NCI-H146 (cell line): ENCODE measurements around the gene UMODL1.
"Not testable (repeated sequence)": the region's sequence is repeated elsewhere in the genome, so short reads cannot be mapped to it uniquely, and the experiment has no call there.

ENCODE experiments used
- DNase-seq: peaks from one replicate; lab custom pipeline; 2025; lab: John Stamatoyannopoulos, UW

The UMODL1 gene

DNA sequence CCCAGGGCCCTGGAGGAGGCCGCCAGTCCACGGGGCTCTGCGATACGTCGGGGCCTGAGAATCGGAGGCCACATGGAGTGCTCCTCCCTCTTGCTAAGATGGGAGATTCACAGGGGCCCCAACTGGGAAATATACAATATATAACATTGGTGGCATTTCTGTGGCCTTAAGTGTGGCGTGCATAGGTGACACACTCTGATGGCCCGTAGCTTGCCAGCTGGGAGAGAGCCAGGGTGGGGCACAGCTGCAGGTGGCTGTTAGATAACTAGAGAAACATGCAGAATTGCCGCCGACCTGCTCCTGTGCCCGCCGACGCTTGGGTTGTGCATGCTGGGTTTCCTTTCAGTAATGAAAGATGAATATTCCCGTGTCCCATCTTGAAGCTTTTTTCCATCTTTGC is 30.1 kb downstream of the UMODL1 start:
- no peak for DNase-seq

DNA sequence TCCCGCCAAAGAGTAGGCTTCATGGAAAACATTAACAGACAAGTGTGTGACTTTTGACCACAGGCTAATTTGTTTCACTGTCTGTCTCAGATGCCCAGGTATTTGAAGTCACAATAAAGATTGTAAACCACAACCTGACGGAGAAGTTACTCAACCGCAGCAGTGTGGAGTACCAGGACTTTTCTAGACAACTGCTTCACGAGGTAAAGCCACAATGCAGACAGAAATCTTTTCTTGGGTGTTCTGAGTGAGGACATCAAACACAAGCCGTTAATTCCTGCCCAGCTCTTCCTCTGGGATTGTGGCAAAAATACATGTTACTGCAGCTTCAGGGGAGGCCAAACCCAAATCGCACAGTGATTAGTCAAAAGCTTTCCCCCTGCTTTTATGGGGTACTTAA is 31.0 kb downstream of the UMODL1 start:
- DNase-seq, result no peak

DNA sequence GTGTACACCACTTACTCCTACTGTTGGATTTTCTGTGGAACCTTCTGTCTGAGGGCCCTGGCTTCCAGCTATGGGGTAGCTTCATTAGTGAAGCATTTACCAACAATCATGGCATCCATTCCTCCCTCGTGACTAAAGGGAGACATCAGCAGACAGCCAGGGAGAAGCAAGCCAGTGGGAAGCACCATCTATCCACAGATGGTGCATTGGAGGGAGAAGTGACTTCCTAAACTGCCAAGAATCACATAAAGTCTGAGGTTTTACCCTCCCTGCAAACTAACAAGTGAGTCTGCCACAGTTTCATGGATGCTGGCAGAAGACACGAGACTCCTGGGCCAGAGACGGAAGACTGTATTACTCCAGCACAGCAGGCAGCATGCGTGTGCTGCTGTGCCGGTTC is 31.4 kb downstream of the UMODL1 start:
- DNase-seq, result no peak

GRCh38 chr21:42102991-42103390 is 31.9 kb downstream of the UMODL1 start:
- DNase-seq, result no peak

- no peak for DNase-seq
Measured at GRCh38 chr21:42103843-42104242, 32.7 kb downstream of the UMODL1 start.

DNA sequence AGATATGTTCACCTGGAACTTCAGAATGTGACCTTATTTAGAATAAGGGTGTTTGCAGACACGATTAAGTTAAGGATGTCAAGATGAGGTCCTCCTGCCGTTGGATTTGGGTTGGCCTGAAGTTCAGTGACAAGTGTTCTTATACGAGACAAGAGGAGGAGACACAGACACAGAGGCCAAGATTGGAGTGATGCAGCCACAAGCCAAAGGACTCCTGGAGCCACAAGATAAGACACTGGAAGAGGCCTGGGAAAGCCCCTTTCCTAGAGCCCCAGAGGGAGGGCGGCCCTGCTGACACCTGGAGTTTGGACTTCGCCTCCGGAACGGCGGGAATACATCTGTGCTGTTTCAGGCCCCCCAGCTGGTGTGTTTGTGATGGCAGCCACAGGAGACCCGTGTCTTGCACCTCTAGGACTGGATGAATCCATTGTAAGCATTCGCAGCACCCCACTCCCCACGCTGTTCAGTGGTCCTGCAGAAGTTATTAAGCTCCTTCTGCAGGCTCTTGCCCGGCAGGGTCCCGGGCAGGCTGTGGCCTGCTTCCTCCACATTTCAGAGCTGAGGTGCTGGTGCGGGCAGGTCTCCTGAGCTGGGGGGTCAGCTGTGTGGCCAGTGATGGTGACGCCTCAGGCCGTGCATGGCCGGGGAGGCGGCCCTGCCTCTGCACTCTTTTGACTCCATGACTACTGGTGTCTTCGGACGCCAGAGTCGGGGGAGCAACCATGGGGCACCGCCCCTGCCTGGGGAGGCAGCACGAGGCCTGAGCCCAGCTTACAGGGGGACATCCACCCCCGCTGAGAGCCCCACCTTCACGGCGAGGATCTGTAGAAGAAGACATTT is 34.6 kb downstream of the UMODL1 start:
- DNase-seq, result no peak

GRCh38 chr21:42106425-42106824 is 35.3 kb downstream of the UMODL1 start:
- DNase-seq, result no peak

GRCh38 chr21:42107177-42107880 is 36.2 kb downstream of the UMODL1 start:
- no peak for DNase-seq

DNA sequence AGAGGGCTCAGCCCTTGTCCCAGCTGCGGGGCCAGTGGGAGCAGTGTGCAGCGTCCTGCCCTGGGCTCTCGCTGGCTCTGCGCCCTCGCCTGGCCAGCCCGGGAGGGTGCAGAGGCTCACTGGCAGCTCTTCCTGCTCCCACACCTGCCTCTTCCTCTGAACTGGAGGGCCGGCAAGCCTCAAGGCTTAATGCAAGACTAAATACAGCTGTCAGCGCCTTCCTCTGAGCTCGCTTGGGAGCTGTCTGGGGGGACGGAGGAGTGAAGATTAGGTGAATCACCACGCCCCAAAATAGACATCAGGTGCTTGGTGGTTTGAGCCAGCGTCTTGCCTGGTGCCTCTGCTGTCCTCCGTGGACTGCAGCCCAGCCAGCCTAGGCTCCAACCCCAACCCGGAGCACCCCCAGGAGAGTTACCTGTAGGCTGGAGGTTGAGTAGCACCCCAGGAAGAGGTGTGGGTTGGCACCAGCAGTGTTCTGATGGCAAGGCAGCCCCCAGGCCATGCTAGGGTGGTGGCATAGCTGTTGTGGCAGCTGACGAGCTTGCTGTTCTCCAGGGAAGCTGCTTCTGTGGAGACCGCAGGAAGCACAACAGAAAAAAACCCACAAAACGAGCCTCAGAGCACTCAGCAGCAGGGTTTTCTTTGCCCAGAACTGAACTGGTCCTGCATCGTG is 36.9 kb downstream of the UMODL1 start:
- peak; percentile 78 for DNase-seq

- no peak for DNase-seq
Measured at GRCh38 chr21:42108554-42109340, 37.6 kb downstream of the UMODL1 start.

DNA sequence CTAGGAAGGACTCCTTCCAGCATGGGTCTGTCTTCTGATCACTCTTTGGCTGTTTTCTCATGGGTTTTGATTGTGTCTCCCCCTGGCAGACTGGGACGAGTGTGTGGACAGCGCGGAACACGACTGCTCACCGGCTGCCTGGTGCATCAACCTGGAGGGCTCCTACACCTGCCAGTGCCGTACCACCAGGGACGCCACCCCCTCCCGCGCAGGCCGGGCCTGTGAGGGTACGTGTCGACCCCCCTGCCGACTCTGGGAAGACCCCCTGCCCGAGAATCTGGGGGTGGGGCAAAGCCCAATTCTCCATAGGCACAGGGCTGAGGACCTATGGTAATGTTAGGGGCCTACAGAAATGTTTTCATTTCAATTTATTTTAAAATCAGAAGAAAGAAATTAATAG is 38.4 kb downstream of the UMODL1 start:
- no peak for DNase-seq

- no peak for DNase-seq
Measured at GRCh38 chr21:42109873-42110525, 38.9 kb downstream of the UMODL1 start.

GRCh38 chr21:42110691-42111469 is 39.8 kb downstream of the UMODL1 start:
- DNase-seq, result no peak

DNA sequence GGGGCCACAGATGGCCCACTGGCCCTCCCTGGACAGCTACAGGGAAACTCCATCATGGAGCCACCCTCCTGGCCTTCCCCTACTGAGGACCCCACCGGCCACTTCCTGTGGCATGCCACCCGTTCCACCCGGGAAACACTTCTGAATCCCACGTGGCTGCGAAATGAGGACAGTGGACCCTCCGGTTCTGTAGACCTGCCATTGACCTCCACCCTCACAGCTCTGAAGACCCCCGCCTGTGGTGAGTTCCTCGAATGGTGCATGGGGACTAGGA is 40.3 kb downstream of the UMODL1 start:
- DNase-seq, result no peak

- DNase-seq, result no peak
Measured at GRCh38 chr21:42111811-42112210, 40.7 kb downstream of the UMODL1 start.

DNA sequence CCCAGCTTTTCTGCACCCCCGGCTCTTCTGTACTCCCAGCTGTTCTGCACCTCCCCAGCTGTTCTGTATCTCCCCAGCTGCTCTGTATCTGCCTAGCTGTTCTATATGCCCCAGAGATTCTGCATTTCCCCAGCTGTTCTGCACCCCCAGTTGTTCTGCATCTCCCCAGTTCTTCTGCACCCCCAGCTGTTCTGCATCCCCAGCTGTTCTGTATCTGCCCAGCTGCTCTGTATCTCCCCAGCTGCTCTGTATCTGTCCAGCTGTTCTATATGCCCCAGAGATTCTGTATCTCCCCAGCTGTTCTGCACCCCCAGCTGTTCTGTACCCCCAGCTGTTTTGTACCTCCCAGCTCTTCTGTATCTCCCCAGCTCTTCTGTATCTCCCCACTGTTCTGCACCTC is 41.1 kb downstream of the UMODL1 start:
- DNase-seq, result no peak

DNA sequence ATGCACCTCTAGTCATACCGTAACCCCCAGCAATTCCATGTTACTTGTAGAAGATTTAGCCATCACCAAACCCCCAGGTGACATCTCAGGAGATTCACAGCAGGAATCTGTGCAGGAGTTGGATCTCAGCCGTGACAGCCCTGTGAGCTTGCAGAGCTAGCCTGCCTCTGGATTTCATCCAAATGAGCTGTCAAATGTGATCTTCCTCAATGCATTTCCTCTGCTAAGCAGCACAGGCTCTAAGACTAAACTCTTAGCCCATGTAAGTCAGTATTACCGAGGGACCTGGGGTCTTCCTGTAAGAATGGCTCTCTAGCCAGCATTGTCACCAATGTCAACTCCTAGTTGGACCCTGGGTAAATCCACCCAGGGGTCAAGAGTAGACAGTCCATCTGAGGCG is 41.7 kb downstream of the UMODL1 start:
- no peak for DNase-seq

DNA sequence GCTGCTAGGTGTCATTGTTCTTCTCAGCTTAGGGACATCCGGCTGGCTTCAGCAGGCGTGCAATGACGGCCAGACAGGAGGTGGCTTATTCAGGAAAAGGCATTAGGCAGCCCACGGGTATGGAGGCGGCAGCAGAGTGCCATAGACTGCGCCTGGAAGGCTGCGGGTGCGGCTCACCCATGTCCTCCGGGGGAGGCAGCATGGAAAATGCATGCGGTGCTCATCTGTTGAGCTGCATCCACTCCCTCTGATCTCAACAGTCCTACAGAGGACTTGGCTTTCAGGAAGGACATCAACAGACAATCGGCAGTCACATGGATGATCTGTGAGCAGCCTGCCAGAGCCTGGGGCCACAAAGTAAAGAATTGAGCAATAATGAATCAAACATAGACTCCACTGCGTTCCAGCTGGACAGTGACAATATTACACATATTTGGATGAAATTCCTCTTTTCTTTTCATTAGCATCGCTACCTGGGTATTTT is 42.9 kb downstream of the UMODL1 start:
- DNase-seq, result no peak

DNA sequence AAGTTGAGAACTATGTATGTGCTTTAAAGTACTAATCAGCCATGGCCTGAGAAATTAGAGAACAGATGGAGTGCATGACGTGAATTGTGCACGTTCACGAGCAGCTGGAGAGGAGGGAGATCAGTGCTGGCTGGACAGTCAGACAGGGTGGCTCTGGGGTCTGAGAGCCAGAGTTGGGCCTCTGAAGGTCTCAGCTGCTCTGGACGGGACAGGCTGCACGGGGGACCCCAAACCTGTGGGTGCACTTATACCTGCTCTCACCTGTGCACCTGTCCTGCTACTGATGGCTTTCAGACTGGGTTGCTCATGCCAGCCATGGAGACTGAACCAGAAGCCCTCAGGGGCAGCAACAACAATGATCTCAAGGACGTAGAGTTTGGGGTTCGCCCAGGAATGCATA is 43.5 kb downstream of the UMODL1 start:
- no peak for DNase-seq

GRCh38 chr21:42115136-42115683 is 44.1 kb downstream of the UMODL1 start:
- DNase-seq, result no peak

GRCh38 chr21:42116551-42116950 is 45.4 kb downstream of the UMODL1 start:
- not testable (repeated sequence) for DNase-seq
